ENCODE data around the gene ADAMTS16.

ADAMTS16 gene

DNA sequence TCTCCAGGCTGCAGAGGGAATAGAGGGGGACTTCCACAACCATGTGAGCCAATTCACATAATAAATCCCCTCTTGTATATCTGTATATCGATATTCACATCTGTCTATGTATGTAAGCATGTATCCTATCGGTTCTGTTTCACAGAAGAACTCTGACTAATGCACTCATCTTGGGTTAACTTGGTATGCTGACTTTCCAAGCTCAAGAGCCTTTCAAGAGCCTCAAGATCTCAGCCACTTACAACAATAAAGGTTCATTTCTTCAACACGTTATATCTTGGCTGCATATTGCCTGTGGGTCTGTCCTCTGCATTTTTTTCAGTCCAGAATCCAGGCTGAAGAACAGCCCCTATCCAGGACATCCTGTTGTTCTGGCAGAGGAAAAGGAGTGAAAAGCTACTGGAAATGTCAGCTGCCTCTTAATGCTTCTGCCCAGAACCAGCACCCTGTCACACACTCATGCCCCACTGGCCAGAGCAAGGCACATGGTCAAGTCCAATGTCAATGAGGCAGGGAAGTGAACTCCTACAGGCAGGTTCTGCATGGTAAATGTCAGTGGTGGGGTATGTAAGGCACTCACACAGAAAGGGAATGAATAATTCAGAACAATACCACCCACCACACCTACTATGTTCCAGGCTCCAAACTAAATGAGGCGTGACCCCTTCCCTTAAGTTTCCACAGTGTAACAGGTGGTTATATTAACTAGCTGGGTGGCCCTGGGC lies 190.8 kb downstream of the ADAMTS16 start:
- DNase-seq (ENCODE audit: extremely low read depth, low read depth), result no peak
- TF ChIP-seq, protein P1, sequence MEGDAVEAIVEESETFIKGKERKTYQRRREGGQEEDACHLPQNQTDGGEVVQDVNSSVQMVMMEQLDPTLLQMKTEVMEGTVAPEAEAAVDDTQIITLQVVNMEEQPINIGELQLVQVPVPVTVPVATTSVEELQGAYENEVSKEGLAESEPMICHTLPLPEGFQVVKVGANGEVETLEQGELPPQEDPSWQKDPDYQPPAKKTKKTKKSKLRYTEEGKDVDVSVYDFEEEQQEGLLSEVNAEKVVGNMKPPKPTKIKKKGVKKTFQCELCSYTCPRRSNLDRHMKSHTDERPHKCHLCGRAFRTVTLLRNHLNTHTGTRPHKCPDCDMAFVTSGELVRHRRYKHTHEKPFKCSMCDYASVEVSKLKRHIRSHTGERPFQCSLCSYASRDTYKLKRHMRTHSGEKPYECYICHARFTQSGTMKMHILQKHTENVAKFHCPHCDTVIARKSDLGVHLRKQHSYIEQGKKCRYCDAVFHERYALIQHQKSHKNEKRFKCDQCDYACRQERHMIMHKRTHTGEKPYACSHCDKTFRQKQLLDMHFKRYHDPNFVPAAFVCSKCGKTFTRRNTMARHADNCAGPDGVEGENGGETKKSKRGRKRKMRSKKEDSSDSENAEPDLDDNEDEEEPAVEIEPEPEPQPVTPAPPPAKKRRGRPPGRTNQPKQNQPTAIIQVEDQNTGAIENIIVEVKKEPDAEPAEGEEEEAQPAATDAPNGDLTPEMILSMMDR (IDR thresholded peaks at IDR 0.05; ENCODE audit: low read depth, low read length), result no peak

DNA sequence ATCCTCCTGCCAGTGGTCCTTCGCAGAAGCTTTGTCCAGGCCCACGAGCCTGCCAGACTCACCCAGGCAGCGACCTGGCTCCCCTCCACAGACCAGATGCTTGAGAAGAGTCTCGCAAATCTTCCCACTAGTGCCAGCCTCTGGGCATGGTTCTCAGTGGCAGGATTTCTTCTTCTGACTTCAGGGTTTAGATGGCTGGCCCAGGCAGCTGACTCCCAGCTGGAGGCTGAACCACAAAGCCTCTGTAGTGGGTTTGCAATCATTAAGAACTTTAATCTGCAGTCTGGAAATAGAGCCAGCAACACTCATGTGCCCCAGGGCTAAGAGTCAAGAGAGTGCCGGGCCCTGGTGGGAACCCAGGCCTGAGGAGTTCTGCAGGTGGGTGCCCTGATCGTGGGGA lies 191.7 kb downstream of the ADAMTS16 start:
- no peak for DNase-seq (ENCODE audit: extremely low read depth, low read depth)
- TF ChIP-seq, protein P1 (IDR thresholded peaks at IDR 0.05; ENCODE audit: low read depth, low read length), result no peak

DNA sequence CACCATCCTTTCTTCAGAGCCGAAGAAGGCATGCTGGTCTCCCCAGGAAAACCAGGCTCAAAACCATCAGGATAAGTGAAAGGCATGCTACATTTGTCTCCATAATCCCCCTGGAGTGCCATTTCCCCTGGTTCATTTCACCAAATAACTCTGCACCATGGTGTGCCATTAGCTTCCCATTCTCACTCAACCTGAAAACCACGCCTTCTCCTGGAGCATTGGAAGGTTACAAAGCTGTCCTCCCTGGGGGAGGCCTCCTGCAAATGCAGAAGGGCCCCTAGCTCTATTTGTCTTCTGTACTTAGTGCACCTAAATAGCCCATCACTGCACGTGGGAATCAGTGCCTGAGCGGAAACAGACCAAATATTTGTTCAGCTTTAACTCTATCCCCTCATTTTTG lies 192.2 kb downstream of the ADAMTS16 start:
- DNase-seq (ENCODE audit: extremely low read depth, low read depth), result no peak

GRCh38 chr5:5335107-5335506 lies 195.0 kb downstream of the ADAMTS16 start:
- no peak for DNase-seq (ENCODE audit: extremely low read depth, low read depth)
- TF ChIP-seq, protein P1 (IDR thresholded peaks at IDR 0.05; ENCODE audit: low read depth, low read length), result no peak

More for the DNA sequence above, 192.2 kb downstream of the ADAMTS16 start:
- TF ChIP-seq, protein P1 (IDR thresholded peaks at IDR 0.05; ENCODE audit: low read depth, low read length), result no peak

GRCh38 chr5:5335700-5336264 lies 195.7 kb downstream of the ADAMTS16 start:
- no peak for DNase-seq (ENCODE audit: extremely low read depth, low read depth)
- TF ChIP-seq, protein P1 (IDR thresholded peaks at IDR 0.05; ENCODE audit: low read depth, low read length), result no peak

- TF ChIP-seq, protein P1 (IDR thresholded peaks at IDR 0.05; ENCODE audit: low read depth, low read length), result no peak
- no peak for DNase-seq (ENCODE audit: extremely low read depth, low read depth)
Observed at GRCh38 chr5:5339257-5339656, 199.1 kb downstream of the ADAMTS16 start.

DNA sequence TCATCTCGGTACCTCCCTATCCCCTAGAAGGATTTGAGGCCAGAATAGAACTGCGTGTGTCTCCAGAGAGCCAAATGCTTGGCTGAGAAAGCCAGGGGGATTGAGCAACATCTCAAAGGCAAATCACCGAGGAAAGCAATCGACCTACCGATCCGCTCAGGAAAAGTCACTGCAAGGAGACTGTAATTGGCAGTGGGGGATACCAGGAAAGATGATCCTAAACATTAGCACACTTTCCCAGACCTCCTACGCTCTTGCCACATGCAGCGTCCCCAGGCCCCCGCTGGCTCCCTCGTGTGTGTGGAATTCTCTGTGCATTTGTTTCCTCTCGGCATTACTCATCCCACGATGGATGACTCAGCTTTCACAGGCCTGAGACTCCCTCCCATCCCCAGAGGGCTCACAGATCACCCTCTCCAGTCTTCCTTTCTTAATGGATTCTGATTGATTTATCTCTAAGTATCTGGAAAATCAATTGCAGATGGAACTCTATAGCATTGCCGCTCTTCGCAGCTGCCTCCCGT lies 200.1 kb downstream of the ADAMTS16 start:
- peak; percentile 69 for DNase-seq (ENCODE audit: extremely low read depth, low read depth)
- TF ChIP-seq, protein P1 (IDR thresholded peaks at IDR 0.05; ENCODE audit: low read depth, low read length), result peak; percentile 66

Data from AG09319 (cell line).